HG03045 (cell line): ENCODE data around the gene HSD17B8.
A peak's percentile ranks its signal among the peaks of the same experiment; 100 is the strongest.

Source experiments
- ATAC-seq: cut with Tn5 transposase; IDR thresholded peaks from one replicate; pipeline ENCODE4 v1.9.1; 2021; ENCODE audit warnings: mild to moderate bottlenecking, moderate library complexity; ENCODE audit not compliant: unreplicated experiment

Gene HSD17B8

DNA sequence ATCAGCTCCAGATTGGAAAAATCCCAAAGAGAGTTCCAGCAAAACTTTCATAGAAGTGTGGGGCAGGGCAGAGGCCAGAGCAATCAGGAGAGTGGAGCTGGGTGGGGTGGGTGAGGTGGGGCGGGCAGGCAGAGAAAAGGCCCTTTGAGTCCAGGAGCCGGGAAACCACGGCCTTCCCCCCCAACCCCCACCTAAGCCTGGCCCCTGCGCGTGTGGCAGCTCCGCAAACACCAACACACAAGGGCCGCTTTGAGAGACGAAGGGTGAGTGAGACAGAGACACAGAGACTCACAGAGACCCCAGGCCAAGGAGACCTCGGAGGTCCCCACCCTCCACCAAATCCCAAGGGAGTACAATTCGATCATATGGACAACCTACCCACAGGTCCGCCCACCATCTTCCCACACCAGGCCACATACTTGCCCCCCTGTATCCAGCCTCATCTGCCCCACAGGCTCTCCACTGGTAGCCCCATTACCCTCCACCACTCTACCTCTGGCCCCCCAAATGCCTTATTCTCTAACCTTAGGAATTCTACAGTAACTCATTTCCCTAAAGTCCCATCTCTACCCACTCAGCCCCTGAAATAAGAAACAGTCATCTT is 13.8 kb upstream of the HSD17B8 start:
- ATAC-seq = no peak

DNA sequence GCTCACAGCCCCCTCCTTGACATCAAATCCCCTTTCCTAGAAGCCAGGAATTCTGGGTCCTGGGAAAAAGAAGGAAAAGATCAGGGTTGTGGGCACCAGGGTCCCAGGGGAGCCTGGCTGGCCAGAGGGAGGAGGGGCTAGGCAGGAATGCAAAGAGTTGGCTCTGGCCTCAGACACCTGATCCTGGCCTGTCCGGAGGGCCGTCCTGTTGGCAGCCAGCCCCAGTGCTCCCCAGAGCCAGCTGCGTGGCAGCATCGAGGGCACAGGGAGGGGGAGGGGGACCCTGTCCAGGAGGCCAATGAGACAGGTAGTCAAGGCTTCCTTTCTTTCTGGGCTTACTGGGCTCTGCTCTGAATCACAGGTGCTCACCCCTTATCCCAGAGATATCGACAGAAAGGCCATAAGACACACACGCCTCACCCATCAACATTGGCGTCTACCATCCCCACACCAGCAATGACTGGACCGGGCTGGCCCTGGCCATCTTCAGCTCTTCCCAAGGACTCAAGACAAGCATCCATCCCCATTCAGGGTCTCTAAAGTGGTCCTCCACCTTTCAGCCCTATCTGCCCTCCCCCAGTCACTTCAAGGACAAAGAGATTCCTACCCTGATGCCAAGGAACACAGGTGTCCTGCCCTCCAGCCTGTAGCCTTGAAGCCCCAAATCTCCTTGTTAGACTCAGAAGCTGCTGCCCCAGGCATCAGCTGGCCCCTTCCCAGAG is 12.9 kb upstream of the HSD17B8 start:
- ATAC-seq = no peak

GRCh38 chr6:33192105-33192646 is 12.3 kb upstream of the HSD17B8 start, which contains the start of gene COL11A2:
Gene COL11A2 (minus strand): TSS chr6:33192467. CDS start chr6:33192240, 227 bp downstream.
- ATAC-seq = no peak

DNA sequence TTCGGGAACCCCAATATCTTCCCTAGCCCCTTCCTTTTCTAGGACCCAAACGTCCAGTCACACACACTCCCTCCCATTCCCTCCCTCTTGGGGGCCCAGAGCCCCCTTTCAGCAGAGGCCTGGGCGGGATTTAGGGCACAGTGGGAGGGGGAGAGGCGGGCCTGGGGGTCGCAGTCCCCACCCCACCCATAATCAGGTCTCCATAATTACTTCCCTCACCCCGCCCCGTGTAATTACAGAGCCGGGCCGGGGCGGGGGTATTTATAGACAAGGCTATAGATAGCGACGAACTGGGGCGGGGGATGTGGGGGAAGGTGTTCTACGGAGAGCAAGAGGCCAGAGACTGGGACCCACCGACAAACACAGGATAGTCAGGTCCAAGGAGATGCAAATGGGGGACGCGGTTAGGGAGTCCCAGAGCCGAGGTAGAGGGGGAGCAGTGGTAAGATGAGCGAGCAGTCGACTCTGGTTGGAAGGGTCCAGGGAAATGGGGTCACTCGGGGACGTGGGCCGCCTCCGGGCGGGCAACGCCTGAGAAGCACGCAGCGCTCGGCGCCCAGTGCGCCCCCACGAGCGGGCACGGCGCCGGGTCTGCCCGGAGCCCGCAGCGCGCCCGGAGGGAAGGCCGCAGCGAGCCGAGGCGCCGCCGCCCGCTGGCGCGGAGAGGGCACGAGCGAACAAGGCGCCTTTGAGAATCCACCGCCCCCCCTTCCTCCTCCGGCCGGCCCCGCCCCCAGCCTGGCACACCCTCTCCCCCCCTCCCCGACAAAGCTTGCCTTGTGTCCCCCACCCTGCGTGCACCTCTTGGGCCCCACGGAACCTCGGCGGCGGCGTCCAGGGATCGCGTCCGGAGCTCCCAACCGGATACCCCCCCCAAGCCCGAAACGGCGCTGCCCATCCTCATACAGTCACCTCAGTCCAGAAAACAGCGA is 11.5 kb upstream of the HSD17B8 start:
- no peak for ATAC-seq

- no peak for ATAC-seq
These were observed 10.8 kb upstream of the HSD17B8 start for GRCh38 chr6:33193619-33194018.

GRCh38 chr6:33194431-33194979 is 9.9 kb upstream of the HSD17B8 start:
- no peak for ATAC-seq

- no peak for ATAC-seq
These were observed 8.9 kb upstream of the HSD17B8 start for GRCh38 chr6:33195304-33196165.

GRCh38 chr6:33197431-33198048 is 6.9 kb upstream of the HSD17B8 start:
- no peak for ATAC-seq

- ATAC-seq = no peak
These were observed 6.1 kb upstream of the HSD17B8 start for GRCh38 chr6:33198159-33198852.

GRCh38 chr6:33198853-33199436 is 5.5 kb upstream of the HSD17B8 start:
- ATAC-seq = no peak

DNA sequence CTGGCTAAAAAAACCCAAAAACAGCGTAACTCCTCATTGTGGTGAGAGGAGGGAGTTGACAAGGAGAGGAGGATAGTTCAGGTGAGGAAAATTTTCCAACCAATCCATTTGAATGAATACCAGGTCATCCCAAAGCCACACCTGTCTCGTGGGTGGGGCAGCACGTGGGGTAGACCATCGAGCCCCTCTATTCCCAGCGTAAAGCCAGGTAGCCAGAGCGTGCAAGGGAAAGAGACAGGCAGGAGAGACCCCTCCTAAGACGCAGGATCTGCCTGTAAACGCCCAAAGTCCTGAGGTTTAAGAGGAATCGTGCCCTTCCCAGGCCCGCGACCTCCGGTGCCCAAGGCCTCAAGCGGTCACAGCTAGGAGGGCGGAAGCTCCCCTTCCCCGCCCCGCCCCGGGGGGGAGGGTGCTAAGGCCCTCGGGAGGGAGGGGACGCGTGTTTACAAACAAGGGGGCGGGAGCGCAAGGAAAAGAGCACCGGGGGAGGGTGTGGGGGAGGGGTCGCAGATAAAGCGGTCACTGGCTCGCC is 4.7 kb upstream of the HSD17B8 start:
- ATAC-seq = peak; percentile 20

- ATAC-seq = peak; percentile 50
These were observed 4.0 kb upstream of the HSD17B8 start, which contains the start of the genes RXRB and SLC39A7 for GRCh38 chr6:33200219-33201146. Gene RXRB (minus strand): TSS chr6:33200665. CDS start chr6:33200476, 189 bp downstream. Gene SLC39A7 (plus strand): TSS chr6:33200867. CDS start chr6:33201246, 379 bp downstream.

GRCh38 chr6:33201147-33201545 is 3.3 kb upstream of the HSD17B8 start:
- ATAC-seq = no peak

- no peak for ATAC-seq
These were observed 2.5 kb upstream of the HSD17B8 start for GRCh38 chr6:33201935-33202334.

DNA sequence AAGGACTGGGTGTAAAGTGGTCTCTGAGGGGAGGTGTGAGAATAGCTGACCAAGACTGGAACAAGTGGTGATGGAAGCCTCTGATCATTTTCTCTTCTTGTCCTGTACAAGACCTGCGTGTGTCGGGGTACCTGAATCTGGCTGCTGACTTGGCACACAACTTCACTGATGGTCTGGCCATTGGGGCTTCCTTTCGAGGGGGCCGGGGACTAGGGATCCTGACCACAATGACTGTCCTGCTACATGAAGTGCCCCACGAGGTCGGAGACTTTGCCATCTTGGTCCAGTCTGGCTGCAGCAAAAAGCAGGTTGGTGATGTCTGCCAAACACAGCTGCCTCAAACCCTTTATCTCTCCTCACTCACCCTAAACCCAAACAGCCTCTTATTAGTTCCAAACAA is 1.7 kb upstream of the HSD17B8 start:
- no peak for ATAC-seq

GRCh38 chr6:33203443-33204164 is 851 bp upstream of the HSD17B8 start:
- no peak for ATAC-seq

- no peak for ATAC-seq
These were observed 365 bp upstream of the HSD17B8 start for GRCh38 chr6:33204165-33204414.
